VCaP (cell line): ENCODE results near the gene PCSK7.

Experiments
- H3K27ac ChIP-seq: fragments of 450-650 bp; 2 replicates; pipeline ENCODE4 v1.5.1; 2017
- TF ChIP-seq, protein P1 (sequence below): fragments of 450-650 bp; conservative IDR thresholded peaks from 2 replicates; pipeline ENCODE4 v1.5.1; 2017; ENCODE audit warnings: mild to moderate bottlenecking, moderate library complexity

Gene PCSK7

GRCh38 chr11:117219455-117219854, 12.4 kb downstream of the PCSK7 start:
- TF ChIP-seq, protein P1, sequence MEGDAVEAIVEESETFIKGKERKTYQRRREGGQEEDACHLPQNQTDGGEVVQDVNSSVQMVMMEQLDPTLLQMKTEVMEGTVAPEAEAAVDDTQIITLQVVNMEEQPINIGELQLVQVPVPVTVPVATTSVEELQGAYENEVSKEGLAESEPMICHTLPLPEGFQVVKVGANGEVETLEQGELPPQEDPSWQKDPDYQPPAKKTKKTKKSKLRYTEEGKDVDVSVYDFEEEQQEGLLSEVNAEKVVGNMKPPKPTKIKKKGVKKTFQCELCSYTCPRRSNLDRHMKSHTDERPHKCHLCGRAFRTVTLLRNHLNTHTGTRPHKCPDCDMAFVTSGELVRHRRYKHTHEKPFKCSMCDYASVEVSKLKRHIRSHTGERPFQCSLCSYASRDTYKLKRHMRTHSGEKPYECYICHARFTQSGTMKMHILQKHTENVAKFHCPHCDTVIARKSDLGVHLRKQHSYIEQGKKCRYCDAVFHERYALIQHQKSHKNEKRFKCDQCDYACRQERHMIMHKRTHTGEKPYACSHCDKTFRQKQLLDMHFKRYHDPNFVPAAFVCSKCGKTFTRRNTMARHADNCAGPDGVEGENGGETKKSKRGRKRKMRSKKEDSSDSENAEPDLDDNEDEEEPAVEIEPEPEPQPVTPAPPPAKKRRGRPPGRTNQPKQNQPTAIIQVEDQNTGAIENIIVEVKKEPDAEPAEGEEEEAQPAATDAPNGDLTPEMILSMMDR: no peak
- no peak overlapping the region for H3K27ac ChIP-seq

DNA sequence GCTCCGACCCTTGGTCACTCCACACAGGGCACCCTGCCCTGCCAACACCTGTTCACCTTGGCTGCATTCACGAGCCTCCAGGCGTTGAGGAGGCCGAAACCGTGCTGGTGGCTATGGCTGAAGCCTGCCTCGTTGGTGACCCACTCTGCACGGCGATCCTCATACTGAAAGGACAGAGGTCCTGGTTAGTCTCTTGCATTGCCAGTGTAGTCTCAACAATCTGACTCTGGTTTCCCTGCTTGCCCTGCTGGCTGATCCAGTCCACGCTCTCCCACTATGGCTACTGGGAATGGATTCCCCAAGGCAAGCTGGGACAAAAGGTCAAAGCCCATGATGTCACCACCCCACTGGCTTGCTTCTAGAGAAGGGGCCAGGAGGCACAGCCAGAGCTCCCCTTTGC, 12.9 kb downstream of the PCSK7 start:
- no peak overlapping the region for H3K27ac ChIP-seq
- TF ChIP-seq, protein P1: no peak

DNA sequence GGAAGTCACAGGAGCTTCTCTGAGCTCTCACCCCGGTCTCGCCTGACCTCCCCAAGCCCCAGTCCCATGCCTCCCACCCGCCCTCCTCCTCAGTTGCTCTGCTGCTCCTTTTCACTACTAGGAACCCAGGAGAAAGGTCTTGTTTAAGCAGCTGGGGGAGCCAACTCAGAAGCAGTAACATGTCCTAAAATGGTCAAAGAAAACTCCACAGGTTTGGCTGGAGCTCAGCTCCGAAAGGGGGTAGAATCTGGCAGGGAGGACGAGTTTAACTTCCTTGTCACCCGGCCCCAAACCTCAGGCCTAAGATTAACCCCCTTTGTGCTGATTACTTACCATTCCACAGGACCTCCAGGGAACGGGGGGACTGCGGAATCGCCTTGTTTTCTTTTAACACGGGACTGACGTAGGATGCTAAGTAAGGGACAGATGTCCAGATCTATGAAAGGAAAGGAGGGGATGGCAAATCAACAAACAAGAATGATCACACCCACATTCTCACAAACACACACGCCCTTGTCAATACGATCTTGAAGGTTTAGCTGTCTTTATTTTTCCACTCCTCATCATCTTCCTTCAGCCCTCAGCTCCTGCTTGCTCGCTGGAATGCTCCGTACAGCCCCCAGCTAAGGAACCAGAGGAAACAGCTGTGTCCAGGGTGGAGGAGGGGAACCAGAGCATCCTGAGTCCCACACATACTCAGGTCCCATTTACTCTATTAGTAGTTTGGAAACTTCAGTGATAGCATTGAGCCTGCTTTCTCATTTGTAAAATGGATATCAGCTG, 13.5 kb downstream of the PCSK7 start:
- H3K27ac ChIP-seq: no peak overlapping the region
- TF ChIP-seq, protein P1: no peak

DNA sequence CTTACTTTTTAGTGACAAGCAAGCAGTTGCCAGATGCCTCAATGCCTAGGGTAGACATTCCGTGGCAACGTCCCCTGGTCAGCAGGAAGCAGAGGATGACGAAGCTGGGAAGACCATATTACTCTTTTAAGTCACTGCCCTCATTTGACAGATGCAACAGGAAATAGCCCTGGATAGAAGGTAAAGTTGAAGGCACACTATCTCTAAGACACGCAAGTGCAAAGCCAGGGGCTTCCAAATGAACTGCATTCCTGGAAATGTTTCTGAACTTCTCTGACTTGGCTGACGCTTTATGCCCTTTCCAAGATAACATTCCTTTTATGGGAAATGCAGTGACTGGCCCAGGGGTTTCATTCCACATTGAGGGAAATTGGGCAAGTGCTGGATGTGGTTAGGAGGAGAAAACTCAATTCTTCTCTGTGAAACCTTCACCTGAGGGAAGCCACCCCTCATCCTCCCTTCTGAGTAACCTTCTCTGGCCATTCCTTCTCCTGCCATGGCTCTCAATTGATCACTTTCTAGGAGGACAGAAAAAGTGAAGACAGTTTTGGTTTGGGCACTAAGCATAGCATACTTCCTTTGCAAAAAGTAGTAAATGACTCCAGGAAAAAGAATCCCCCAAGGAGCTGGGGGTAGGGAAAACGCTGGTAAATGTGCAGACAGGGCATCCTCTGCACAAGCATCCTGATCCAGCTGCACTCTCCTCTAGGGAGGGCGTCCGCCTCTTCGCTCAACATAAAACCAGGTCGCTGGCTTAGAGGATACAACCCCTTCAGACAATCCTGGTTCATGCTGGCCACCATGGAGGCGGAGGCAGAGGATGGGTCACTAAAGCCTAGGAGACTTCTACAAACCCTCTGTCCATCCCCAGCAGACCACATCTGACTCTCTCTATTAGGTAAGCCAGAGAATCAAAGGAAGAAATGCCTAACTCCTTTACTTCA, 14.5 kb downstream of the PCSK7 start:
- H3K27ac ChIP-seq: no peak overlapping the region
- TF ChIP-seq, protein P1: no peak

DNA sequence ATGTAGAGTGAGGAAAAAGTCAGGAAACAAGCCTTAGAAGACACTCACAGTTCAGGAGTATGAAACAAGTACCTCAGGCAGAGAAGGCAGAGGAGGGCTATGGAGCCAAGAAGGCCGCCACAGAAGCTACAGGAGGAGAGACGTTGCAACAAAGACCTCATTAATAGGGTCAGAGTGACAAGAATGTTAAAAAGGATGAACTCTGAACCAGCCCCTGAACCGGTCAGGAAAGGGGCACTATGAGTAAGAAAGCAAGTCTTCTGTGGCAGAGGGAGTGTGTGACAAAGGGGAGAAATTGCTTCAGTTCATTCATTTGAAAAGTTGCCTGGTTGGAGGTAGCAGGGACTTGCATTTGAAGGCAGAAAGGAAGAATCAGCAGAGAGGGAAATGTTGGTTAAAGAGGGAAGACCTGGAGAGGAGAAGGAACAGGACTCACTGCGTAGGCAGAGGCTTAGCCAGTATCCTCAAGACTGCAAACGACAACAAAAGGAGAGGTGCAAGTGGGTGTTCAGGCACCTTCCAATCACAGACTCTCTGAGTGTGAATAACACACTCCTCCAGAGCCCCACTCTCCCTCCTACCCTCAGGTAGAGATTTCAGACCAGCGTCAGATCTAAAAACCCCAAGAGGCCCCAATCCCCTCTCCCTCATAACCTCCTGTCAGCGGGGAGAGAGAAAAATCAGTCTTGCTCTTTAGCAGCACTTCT, 17.3 kb downstream of the PCSK7 start:
- no peak overlapping the region for H3K27ac ChIP-seq
- TF ChIP-seq, protein P1: no peak

DNA sequence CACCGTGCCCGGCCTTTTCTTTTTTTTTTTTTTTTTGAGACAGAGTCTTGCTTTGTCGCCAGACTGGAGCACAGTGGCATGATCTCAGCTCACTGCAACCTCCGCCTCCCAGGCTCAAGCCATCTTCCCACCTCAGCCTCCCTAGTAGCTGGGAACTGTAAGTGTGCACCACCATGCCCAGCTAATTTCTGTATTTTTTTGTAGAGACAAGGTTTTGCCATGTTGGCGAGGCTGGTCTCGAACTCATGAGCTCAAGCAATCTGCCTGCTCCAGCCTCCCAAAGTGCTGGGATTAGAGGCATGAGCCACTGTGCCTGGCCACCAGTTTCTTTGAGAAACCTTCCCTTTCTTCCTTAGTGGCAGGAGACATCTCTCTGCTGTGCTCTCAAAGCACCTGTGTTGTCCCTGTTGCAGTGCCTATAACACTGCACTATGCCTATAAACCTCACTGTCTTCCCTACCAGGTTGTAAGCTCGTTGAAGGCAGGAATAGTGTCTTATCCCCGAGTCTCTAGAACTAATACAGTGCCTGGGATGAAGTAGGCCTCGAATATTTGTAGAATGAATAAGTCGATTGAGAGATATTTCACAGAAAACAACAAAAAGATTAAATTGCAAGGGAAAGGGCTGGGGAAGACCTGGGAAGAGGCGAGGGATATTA, 19.0 kb downstream of the PCSK7 start:
- TF ChIP-seq, protein P1: no peak

More for the DNA sequence above, 19.0 kb downstream of the PCSK7 start:
- H3K27ac ChIP-seq: no peak overlapping the region
